BJ (cell line): ENCODE data around the gene ANXA11. TPM values are rescaled to one million over a fixed set of nuclear protein-coding genes. Genes with fewer than 3 reads are reported as not detected.
A peak's percentile ranks its signal among the peaks of the same experiment; 100 is the strongest.
"Not testable (repeated sequence)": the region's sequence is repeated elsewhere in the genome, so short reads cannot be mapped to it uniquely, and the experiment has no call there.

Experiments
- CTCF ChIA-PET: fragments of 350-600 bp; formaldehyde crosslinking; extraction: SDS; loops from one replicate; lab custom pipeline; 2021; ENCODE audit warnings: antibody characterized with exemption, inconsistent platforms; lab: Yijun Ruan, JAX
- POLR2A ChIA-PET: fragments of 300-600 bp; sonication (Branson Sonifier 250); formaldehyde crosslinking; extraction: SDS; loops from one replicate; lab custom pipeline; 2021; ENCODE audit warnings: antibody characterized with exemption; lab: Charles Lee
- DNase-seq: peaks from one replicate; pipeline ENCODE4 v3.0.0-alpha.2; 2011; ENCODE audit warnings: low read depth
- H3K27me3 ChIP-seq: 2 replicates; pipeline ENCODE4 v1.6.0; 2011; ENCODE audit warnings: low read length; ENCODE audit not compliant: control insufficient read depth, insufficient read depth
- H3K36me3 ChIP-seq: 2 replicates; pipeline ENCODE4 v1.5.1; 2011; ENCODE audit warnings: low read length; ENCODE audit not compliant: control insufficient read depth, insufficient read depth
- H3K4me3 ChIP-seq: 2 replicates; pipeline ENCODE4 v1.5.1; 2011; ENCODE audit warnings: low read depth, mild to moderate bottlenecking, control low read depth, low read length
- polyA plus RNA-seq: library from polyadenylated mRNA; depleted of rRNA; stranded (reverse); fragments of >200 nt; gene quantifications from 2 replicates; pipeline ENCODE4 v1.2.3, GENCODE V29; 2011
- TF ChIP-seq, protein P1 (sequence below): IDR thresholded peaks from 2 replicates; pipeline ENCODE4 v1.5.1; 2011; ENCODE audit warnings: low read depth, mild to moderate bottlenecking, control low read depth, inconsistent platforms, low read length, moderate library complexity; ENCODE audit not compliant: insufficient read depth

Gene ANXA11
- polyA plus RNA-seq, 1 experiment, result 239 TPM

DNA sequence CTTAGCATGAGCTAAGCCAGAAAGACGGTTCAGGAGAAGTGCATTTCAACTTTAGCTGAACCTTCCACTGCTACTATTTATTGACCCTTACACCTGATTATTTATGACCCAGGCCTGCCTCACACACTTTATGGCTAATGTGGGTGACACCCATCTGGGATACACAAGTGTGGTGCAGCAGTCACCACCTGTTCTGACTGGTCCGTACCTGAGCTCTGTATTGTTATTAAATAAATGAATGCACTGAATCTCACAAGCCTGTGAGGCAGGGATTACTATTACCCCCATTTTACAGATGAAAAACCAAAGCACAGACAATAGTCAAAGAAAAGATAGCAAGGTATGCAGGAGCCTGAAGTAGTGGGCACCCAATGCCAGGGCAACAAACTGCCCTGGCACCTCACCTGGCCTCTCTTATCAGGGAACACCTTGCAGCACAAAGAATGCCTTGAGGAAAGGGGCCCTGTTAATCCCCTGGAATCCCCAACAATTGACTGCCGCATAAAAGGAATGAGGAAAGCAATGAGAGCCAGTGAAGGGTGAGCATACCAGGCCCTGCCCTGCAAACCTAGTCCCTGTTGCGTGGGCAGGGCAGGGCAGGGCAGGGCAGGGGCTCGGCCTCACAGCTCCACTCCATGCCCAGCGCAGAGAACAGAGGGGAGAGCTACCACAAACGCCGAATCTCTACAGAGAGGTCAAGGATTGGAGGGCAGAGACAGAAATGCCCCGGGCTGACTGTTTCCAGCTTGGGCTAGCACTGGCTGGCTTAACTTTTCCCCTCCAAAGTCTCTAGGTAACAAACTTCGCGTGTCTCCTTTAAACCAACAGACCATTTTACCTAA, 1.3 kb downstream of the ANXA11 start:
- CTCF ChIA-PET, result interaction anchor here (0.9 to 1.3 kb wide), 4 partner anchors 13 to 60 kb away, joined by 3 to 6 read pairs (median 4); no protein-coding TSS in a partner anchor
- Histone ChIP-seq H3K36me3 (0 out of 2 replicates have a peak, but pooled peaks cover 1% of the 10 kb centered on the region), H3K27me3 (no peaks in the 10 kb centered on the region), H3K4me3 (peak overlapping the region; percentile 87)
- DNase-seq, result no peak
- TF ChIP-seq, protein P1, sequence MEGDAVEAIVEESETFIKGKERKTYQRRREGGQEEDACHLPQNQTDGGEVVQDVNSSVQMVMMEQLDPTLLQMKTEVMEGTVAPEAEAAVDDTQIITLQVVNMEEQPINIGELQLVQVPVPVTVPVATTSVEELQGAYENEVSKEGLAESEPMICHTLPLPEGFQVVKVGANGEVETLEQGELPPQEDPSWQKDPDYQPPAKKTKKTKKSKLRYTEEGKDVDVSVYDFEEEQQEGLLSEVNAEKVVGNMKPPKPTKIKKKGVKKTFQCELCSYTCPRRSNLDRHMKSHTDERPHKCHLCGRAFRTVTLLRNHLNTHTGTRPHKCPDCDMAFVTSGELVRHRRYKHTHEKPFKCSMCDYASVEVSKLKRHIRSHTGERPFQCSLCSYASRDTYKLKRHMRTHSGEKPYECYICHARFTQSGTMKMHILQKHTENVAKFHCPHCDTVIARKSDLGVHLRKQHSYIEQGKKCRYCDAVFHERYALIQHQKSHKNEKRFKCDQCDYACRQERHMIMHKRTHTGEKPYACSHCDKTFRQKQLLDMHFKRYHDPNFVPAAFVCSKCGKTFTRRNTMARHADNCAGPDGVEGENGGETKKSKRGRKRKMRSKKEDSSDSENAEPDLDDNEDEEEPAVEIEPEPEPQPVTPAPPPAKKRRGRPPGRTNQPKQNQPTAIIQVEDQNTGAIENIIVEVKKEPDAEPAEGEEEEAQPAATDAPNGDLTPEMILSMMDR, result no peak
- POLR2A ChIA-PET, result no interaction called here

GRCh38 chr10:80202934-80203834, 2.2 kb downstream of the ANXA11 start:
- Histone ChIP-seq H3K27me3 (no peaks in the 10 kb centered on the region), H3K36me3 (0 out of 2 replicates have a peak, but pooled peaks cover 1% of the 10 kb centered on the region), H3K4me3 (peak overlapping the region; percentile 87)
- ChIA-PET POLR2A (interaction anchor here (0.7 kb wide), 1 partner anchor 99 kb away, joined by 20 read pairs; no protein-coding TSS in a partner anchor), CTCF (interaction anchor here (0.9 to 1.3 kb wide), 5 partner anchors 9 to 59 kb away, joined by 3 to 6 read pairs (median 3); no protein-coding TSS in a partner anchor)
- TF ChIP-seq, protein P1, result peak; percentile 38
- DNase-seq, result peak; percentile 76

GRCh38 chr10:80202530-80202929, 2.8 kb downstream of the ANXA11 start:
- H3K4me3 ChIP-seq, H3K36me3 ChIP-seq, H3K27me3 ChIP-seq, POLR2A ChIA-PET, DNase-seq: not testable (repeated sequence)
- CTCF ChIA-PET, result interaction anchor here (0.8 to 1.3 kb wide), 5 partner anchors 9 to 58 kb away, joined by 3 to 6 read pairs (median 3); no protein-coding TSS in a partner anchor

DNA sequence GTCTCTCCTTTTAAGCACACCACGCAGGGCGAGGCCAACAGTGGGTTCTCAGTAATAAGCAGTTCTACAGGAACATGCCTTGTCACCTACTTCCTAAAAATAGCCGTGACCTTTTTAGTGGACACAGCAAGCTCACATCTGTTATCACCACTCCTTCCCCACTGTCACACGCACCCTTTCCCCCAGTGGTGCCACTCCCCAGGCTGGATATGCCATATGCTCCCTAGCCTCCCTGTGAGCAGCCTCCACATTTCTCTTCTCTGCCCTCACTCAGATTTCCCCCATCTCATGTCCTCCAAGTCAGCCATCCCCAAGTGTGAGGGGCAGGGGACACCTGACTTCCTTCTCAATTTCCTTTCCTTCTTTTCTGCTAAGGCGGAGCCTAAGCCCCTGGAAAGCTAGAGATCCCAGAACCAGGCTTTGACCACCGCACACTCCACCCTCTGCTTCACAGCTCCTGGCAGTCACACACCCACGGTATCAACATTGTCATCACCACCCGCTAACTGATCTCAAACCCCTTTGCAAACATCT, 3.7 kb downstream of the ANXA11 start:
- Histone ChIP-seq H3K4me3 (no peak overlapping the region), H3K27me3 (no peaks in the 10 kb centered on the region), H3K36me3 (peaks cover 1% of the 10 kb centered on the region; the same call in 1 of the 2 replicates)
- TF ChIP-seq, protein P1, result no peak
- DNase-seq, result no peak
- CTCF ChIA-PET, result interaction anchor here (0.8 to 1.3 kb wide), 2 partner anchors 17 to 23 kb away, joined by 3 to 4 read pairs; no protein-coding TSS in a partner anchor
- POLR2A ChIA-PET, result no interaction called here

DNA sequence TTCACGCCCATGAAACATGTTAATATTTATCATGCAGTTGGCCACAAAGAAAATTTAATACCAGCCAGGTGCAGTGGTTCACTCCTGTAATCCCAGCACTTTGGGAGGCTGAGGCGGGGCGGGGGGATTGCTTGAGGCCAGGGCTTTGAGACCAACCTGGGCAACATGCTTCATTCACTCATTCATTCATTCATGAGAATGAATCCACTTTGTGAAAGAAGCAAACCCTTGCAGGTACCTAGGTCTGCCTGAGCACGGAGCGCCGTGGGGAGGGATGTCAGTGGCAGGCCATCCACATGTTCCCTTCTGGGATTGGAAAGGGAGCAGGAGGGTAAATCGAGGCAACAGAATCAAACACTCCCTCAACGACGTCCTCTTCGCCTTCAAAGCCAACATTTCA, 4.7 kb downstream of the ANXA11 start:
- no peak for DNase-seq
- Histone ChIP-seq H3K4me3 (no peak overlapping the region), H3K27me3 (no peaks in the 10 kb centered on the region), H3K36me3 (peaks cover 4% of the 10 kb centered on the region)
- TF ChIP-seq, protein P1, result no peak
- ChIA-PET POLR2A (no interaction called here), CTCF (interaction anchor here (1.0 to 1.6 kb wide), 2 partner anchors 26 to 142 kb away, joined by 5 read pairs; no protein-coding TSS in a partner anchor)
